Measurements from ENCODE around the gene LHX4. TPM values are rescaled to one million over a fixed set of nuclear protein-coding genes. Genes with fewer than 3 reads are reported as not detected.
A peak's percentile ranks its signal among the peaks of the same experiment; 100 is the strongest.

Gene LHX4
- total and polyA plus RNA-seq, 2 of the 13 experiments (the other 11 are each of a cell fraction or from before 2014, with no cell fraction given), result 0.03 to 0.07 TPM

- ATAC-seq (no peak), FAIRE-seq (no peak), DNase-seq (ENCODE audit: low spot score) (no peak)
- H3K79me2 ChIP-seq (ENCODE audit: insufficient read depth, low read length), result no peaks in the 10 kb centered on the region
- H3K9me3 ChIP-seq (ENCODE audit: low read length), result no peaks in the 10 kb centered on the region
- no peak overlapping the region for H3K27ac ChIP-seq (ENCODE audit: extremely low read length, insufficient read depth, low read length)
- intact Hi-C loops (cut with micrococcal nuclease; ENCODE audit: unreplicated experiment) (loop anchor here (5.0 to 10.0 kb wide), 2 partner anchors 65 to 232 kb away; no protein-coding TSS in a partner anchor), in situ Hi-C loops (cut with HindIII; ENCODE audit: extremely low pct_ligation_motif_present, low pct_unique_long_range_greater_than_20kb) (loop anchor here (5.0 kb wide), 2 partner anchors 167 to 227 kb away; no protein-coding TSS in a partner anchor)
- no peaks in the 10 kb centered on the region for H3K36me3 ChIP-seq (replicated peaks in 1 of 2; ENCODE audit: control insufficient read depth in 1 of 2, insufficient read depth in 2 of 2, low read length in 2 of 2)
- no peak overlapping the region for H2AFZ ChIP-seq (ENCODE audit: low read length)
- peaks cover 83% of the 10 kb centered on the region for H3K4me1 ChIP-seq (ENCODE audit: insufficient read depth, low read length)
- peak overlapping the region in 1 of 3 experiments; percentile 1; a peak in 1 of 6 replicates for H3K4me3 ChIP-seq (replicated peaks in 1 of 3; ENCODE audit: insufficient read depth in 1 of 3, low read depth in 2 of 3, low read length in 3 of 3)
- H3K4me2 ChIP-seq (ENCODE audit: low read depth, low read length), result peak overlapping the region; percentile 39; the same call in 1 of the 2 replicates
- H4K20me1 ChIP-seq (ENCODE audit: insufficient read depth, low read length), result no peaks in the 10 kb centered on the region
- TF ChIP-seq ZMYM3 (CRISPR knock-in tag; IDR thresholded peaks at IDR 0.05) (no peak), ZNF589 (CRISPR knock-in tag; conservative IDR thresholded peaks at IDR 0.05) (no peak), ZSCAN29 (CRISPR knock-in tag; conservative IDR thresholded peaks at IDR 0.05) (no peak), ADNP (CRISPR knock-in tag; IDR thresholded peaks at IDR 0.05) (no peak), ZBTB44 (CRISPR knock-in tag; IDR thresholded peaks at IDR 0.05) (no peak), GFI1 (CRISPR knock-in tag; IDR thresholded peaks at IDR 0.05; ENCODE audit: borderline replicate concordance) (no peak)
- TF ChIP-seq, protein P1, sequence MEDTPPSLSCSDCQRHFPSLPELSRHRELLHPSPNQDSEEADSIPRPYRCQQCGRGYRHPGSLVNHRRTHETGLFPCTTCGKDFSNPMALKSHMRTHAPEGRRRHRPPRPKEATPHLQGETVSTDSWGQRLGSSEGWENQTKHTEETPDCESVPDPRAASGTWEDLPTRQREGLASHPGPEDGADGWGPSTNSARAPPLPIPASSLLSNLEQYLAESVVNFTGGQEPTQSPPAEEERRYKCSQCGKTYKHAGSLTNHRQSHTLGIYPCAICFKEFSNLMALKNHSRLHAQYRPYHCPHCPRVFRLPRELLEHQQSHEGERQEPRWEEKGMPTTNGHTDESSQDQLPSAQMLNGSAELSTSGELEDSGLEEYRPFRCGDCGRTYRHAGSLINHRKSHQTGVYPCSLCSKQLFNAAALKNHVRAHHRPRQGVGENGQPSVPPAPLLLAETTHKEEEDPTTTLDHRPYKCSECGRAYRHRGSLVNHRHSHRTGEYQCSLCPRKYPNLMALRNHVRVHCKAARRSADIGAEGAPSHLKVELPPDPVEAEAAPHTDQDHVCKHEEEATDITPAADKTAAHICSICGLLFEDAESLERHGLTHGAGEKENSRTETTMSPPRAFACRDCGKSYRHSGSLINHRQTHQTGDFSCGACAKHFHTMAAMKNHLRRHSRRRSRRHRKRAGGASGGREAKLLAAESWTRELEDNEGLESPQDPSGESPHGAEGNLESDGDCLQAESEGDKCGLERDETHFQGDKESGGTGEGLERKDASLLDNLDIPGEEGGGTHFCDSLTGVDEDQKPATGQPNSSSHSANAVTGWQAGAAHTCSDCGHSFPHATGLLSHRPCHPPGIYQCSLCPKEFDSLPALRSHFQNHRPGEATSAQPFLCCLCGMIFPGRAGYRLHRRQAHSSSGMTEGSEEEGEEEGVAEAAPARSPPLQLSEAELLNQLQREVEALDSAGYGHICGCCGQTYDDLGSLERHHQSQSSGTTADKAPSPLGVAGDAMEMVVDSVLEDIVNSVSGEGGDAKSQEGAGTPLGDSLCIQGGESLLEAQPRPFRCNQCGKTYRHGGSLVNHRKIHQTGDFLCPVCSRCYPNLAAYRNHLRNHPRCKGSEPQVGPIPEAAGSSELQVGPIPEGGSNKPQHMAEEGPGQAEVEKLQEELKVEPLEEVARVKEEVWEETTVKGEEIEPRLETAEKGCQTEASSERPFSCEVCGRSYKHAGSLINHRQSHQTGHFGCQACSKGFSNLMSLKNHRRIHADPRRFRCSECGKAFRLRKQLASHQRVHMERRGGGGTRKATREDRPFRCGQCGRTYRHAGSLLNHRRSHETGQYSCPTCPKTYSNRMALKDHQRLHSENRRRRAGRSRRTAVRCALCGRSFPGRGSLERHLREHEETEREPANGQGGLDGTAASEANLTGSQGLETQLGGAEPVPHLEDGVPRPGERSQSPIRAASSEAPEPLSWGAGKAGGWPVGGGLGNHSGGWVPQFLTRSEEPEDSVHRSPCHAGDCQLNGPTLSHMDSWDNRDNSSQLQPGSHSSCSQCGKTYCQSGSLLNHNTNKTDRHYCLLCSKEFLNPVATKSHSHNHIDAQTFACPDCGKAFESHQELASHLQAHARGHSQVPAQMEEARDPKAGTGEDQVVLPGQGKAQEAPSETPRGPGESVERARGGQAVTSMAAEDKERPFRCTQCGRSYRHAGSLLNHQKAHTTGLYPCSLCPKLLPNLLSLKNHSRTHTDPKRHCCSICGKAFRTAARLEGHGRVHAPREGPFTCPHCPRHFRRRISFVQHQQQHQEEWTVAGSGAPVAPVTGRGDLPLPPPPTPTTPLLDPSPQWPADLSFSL (CRISPR knock-in tag; IDR thresholded peaks at IDR 0.05), result 0 out of 2 replicates have a peak, but pooled peaks have one; percentile 52
- TF ChIP-seq, protein P2, sequence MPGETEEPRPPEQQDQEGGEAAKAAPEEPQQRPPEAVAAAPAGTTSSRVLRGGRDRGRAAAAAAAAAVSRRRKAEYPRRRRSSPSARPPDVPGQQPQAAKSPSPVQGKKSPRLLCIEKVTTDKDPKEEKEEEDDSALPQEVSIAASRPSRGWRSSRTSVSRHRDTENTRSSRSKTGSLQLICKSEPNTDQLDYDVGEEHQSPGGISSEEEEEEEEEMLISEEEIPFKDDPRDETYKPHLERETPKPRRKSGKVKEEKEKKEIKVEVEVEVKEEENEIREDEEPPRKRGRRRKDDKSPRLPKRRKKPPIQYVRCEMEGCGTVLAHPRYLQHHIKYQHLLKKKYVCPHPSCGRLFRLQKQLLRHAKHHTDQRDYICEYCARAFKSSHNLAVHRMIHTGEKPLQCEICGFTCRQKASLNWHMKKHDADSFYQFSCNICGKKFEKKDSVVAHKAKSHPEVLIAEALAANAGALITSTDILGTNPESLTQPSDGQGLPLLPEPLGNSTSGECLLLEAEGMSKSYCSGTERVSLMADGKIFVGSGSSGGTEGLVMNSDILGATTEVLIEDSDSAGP (CRISPR knock-in tag; IDR thresholded peaks at IDR 0.05; ENCODE audit: borderline replicate concordance), result no peak
- no peaks in the 10 kb centered on the region; a peak in 2 of 5 replicates for H3K27me3 ChIP-seq (ENCODE audit: control insufficient read depth in 1 of 2, insufficient read depth in 2 of 2, low read length in 2 of 2)
- CTCF ChIA-PET (ENCODE audit: low intra/inter-chr PET ratio, low total read pairs), result interaction anchor here (1.1 kb wide), 1 partner anchor 167 kb away, joined by 3 read pairs; no protein-coding TSS in a partner anchor
- no TSS peak for BruUV-seq (replicated peaks)
- 26% methylated on average over 13 of the region's 13 CpGs for WGBS (ENCODE audit: low lambda C conversion rate)
- POLR2A ChIA-PET, result no interaction called here
- no peak overlapping the region for H3K9ac ChIP-seq (ENCODE audit: insufficient read depth, low read depth, low read length)
Observed at GRCh38 chr1:180249725-180250498, 19.8 kb downstream of the LHX4 start.
